ENCODE results near the gene TSPAN18. TPM values are rescaled to one million over a fixed set of nuclear protein-coding genes. Genes with fewer than 3 reads are reported as not detected.

The TSPAN18 gene
- total and polyA plus RNA-seq, 10 of the 15 experiments (the other 5 are each of a cell fraction or from before 2014, with no cell fraction given) = 0.02 to 0.77 (median 0.13) TPM; not detected in 1

- Histone ChIP-seq H3K4me2 (ENCODE audit: control insufficient read depth, insufficient read depth) (no peak overlapping the region), H2AFZ (ENCODE audit: control insufficient read depth, low read depth, low read length) (no peak overlapping the region), H3K27me3 (replicated peaks in 1 of 2; ENCODE audit: control insufficient read depth in 2 of 2, insufficient read depth in 2 of 2, low read length in 1 of 2) (peaks cover 0 to 1% of the 10 kb centered on the region in 2 experiments; a peak in 1 of 4 replicates), H3K4me1 (ENCODE audit: control insufficient read depth, insufficient read depth, low read length) (no peaks in the 10 kb centered on the region), H3K36me3 (ENCODE audit: control insufficient read depth in 2 of 2, insufficient read depth in 2 of 2, low read length in 1 of 2) (no peaks in the 10 kb centered on the region), H3K4me3 (no peak overlapping the region), H3K27ac (ENCODE audit: control insufficient read depth, insufficient read depth) (no peak overlapping the region), H3K9me3 (replicated peaks; ENCODE audit: control insufficient read depth, insufficient read depth, low read length) (no peaks in the 10 kb centered on the region), H4K20me1 (ENCODE audit: control insufficient read depth, insufficient read depth) (no peaks in the 10 kb centered on the region), H3K9ac (ENCODE audit: control insufficient read depth, insufficient read depth, low read length) (no peak overlapping the region), H3K79me2 (ENCODE audit: control insufficient read depth, insufficient read depth, low read length) (no peaks in the 10 kb centered on the region)
- DNase-seq (ENCODE audit: low read depth, low spot score) (no peak), FAIRE-seq (no peak), ATAC-seq (no peak)
- BruUV-seq (replicated peaks) = no TSS peak
- RAD21 ChIA-PET (ENCODE audit: unreplicated experiment) = no interaction called here
- SMC1A ChIA-PET (ENCODE audit: uncharacterized antibody, unreplicated experiment) = no interaction called here
- POLR2A ChIA-PET = no interaction called here
- intact Hi-C loops (cut with micrococcal nuclease; ENCODE audit: unreplicated experiment) = no loop called here
- in situ Hi-C loops (cut with MboI) = no loop called here
- 66% methylated on average over 8 of the region's 8 CpGs for WGBS (ENCODE audit: insufficient coverage, insufficient replicate concordance, low lambda C conversion rate, missing lambda C conversion rate)
- CTCF ChIA-PET = interaction anchor here (1.9 kb wide), 1 partner anchor 27 kb away, joined by 7 read pairs; no protein-coding TSS in a partner anchor
- TF ChIP-seq EED (IDR thresholded peaks at IDR 0.05; ENCODE audit: low read depth) = no peak
- TF ChIP-seq CREM (IDR thresholded peaks at IDR 0.05; ENCODE audit: low read depth) = no peak
- no peak for TF ChIP-seq BHLHE40 (IDR thresholded peaks at IDR 0.05; ENCODE audit: borderline replicate concordance in 1 of 2, low read depth in 2 of 2, low read length in 1 of 2)
- TF ChIP-seq RB1 (IDR thresholded peaks at IDR 0.05; ENCODE audit: borderline replicate concordance) = no peak
- TF ChIP-seq SMARCA5 (IDR thresholded peaks at IDR 0.05) = no peak
- no peak for TF ChIP-seq ZNF207 (IDR thresholded peaks at IDR 0.05; ENCODE audit: borderline replicate concordance)
- no peak for TF ChIP-seq BACH1 (IDR thresholded peaks at IDR 0.05; ENCODE audit: borderline replicate concordance)
- TF ChIP-seq IKZF1 (conservative IDR thresholded peaks at IDR 0.05) = no peak
- no peak for TF ChIP-seq JUND (IDR thresholded peaks at IDR 0.05; ENCODE audit: low read depth, low read length)
- TF ChIP-seq HDAC2 (IDR thresholded peaks at IDR 0.05) = no peak
- no peak for TF ChIP-seq USF1 (IDR thresholded peaks at IDR 0.05; ENCODE audit: borderline replicate concordance, extremely low read length, insufficient read depth, low read depth, low read length)
- TF ChIP-seq ASH2L (IDR thresholded peaks at IDR 0.05; ENCODE audit: borderline replicate concordance, low read depth) = no peak
- TF ChIP-seq, protein P1, sequence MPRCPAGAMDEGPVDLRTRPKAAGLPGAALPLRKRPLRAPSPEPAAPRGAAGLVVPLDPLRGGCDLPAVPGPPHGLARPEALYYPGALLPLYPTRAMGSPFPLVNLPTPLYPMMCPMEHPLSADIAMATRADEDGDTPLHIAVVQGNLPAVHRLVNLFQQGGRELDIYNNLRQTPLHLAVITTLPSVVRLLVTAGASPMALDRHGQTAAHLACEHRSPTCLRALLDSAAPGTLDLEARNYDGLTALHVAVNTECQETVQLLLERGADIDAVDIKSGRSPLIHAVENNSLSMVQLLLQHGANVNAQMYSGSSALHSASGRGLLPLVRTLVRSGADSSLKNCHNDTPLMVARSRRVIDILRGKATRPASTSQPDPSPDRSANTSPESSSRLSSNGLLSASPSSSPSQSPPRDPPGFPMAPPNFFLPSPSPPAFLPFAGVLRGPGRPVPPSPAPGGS (IDR thresholded peaks at IDR 0.05; ENCODE audit: borderline replicate concordance, insufficient read depth, low read depth, low read length, poor library complexity, severe bottlenecking) = no peak
Observed at GRCh38 chr11:44748606-44749005, 21.8 kb downstream of the TSPAN18 start.
